Stomach smooth muscle (tissue), 2 donors: ENCODE data around the gene UBR3.
"Not testable (repeated sequence)": the region's sequence is repeated elsewhere in the genome, so short reads cannot be mapped to it uniquely, and the experiment has no call there.

Experiments
- H3K27ac ChIP-seq: one replicate; pipeline ENCODE4 v1.7.0; 2013; ENCODE audit warnings: mild to moderate bottlenecking, low read length, inconsistent platforms
- H3K27me3 ChIP-seq, 2 donors: one replicate each; pipeline ENCODE4 v1.7.0; 2013; ENCODE audit warnings: low read length in 2 of 2; ENCODE audit not compliant: insufficient read depth in 2 of 2, control insufficient read depth in 1 of 2
- H3K36me3 ChIP-seq, 2 donors: one replicate each; pipeline ENCODE4 v1.7.0; 2013; ENCODE audit warnings: low read length in 2 of 2; ENCODE audit not compliant: control insufficient read depth in 2 of 2, insufficient read depth in 2 of 2
- H3K4me1 ChIP-seq: one replicate; pipeline ENCODE4 v1.7.0; 2013; ENCODE audit warnings: low read length; ENCODE audit not compliant: control insufficient read depth, insufficient read depth
- H3K4me3 ChIP-seq, 2 donors: one replicate each; pipeline ENCODE4 v1.7.0; 2013; ENCODE audit warnings: low read length in 2 of 2
- H3K9ac ChIP-seq, 2 donors: one replicate each; pipeline ENCODE4 v1.7.0; 2013; ENCODE audit warnings: low read length in 2 of 2, mild to moderate bottlenecking in 1 of 2
- H3K9me3 ChIP-seq, 2 donors: one replicate each; pipeline ENCODE4 v1.7.0; 2013; ENCODE audit warnings: low read length in 2 of 2; ENCODE audit not compliant: control insufficient read depth in 2 of 2
- donor health status: healthy.
- donor health status: Pancreatic carcinoma.

The UBR3 gene

GRCh38 chr2:169822785-169823392 is 4.4 kb upstream of the UBR3 start:
- Histone ChIP-seq H3K4me1 (peaks cover 15% of the 10 kb centered on the region), H3K4me3 (peak overlapping the region in 1 of 2 donors; percentile 8), H3K27me3 (no peaks in the 10 kb centered on the region), H3K9me3 (no peaks in the 10 kb centered on the region), H3K27ac (no peak overlapping the region), H3K36me3 (peaks cover 3 to 6% of the 10 kb centered on the region in 2 donors), H3K9ac (no peak overlapping the region)

GRCh38 chr2:169823996-169824372 is 3.3 kb upstream of the UBR3 start:
- Histone ChIP-seq H3K9ac (peak overlapping the region; percentile 77 to 82), H3K9me3 (no peaks in the 10 kb centered on the region), H3K36me3 (peaks cover 0 to 3% of the 10 kb centered on the region in 2 donors), H3K27me3 (no peaks in the 10 kb centered on the region), H3K4me1 (peaks cover 15% of the 10 kb centered on the region), H3K27ac (peak overlapping the region; percentile 67), H3K4me3 (peak overlapping the region; percentile 89 to 93)

- H3K27ac ChIP-seq = peak within 1 kb of the TSS; percentile 67
- H3K4me1 ChIP-seq = peaks cover 15% of the 10 kb centered on the region
These were observed 2.6 kb upstream of the UBR3 start, which contains the start of gene METTL5 for GRCh38 chr2:169824373-169825333. TSS of gene METTL5 (minus strand) at chr2:169824905. CDS start at chr2:169824597, 308 bp downstream.

GRCh38 chr2:169828141-169828811 is 1.0 kb downstream of the UBR3 start:
- Histone ChIP-seq H3K36me3 (no peaks in the 10 kb centered on the region), H3K27ac (peak overlapping the region; percentile 75), H3K9ac (peak overlapping the region; percentile 83 to 87), H3K4me3 (peak overlapping the region; percentile 88 to 92), H3K9me3 (no peaks in the 10 kb centered on the region), H3K27me3 (no peaks in the 10 kb centered on the region), H3K4me1 (peaks cover 9% of the 10 kb centered on the region)

More at GRCh38 chr2:169824373-169825333, 2.6 kb upstream of the UBR3 start, which contains the start of gene METTL5:
- peak within 1 kb of the TSS; percentile 77 to 82 for H3K9ac ChIP-seq
- H3K4me3 ChIP-seq = peak within 1 kb of the TSS; percentile 89 to 93
- H3K27me3 ChIP-seq = no peaks in the 10 kb centered on the region
- H3K9me3 ChIP-seq = no peaks in the 10 kb centered on the region
- no peaks in the 10 kb centered on the region for H3K36me3 ChIP-seq

- peaks cover 10% of the 10 kb centered on the region for H3K4me1 ChIP-seq
These were observed 7.1 kb downstream of the UBR3 start for GRCh38 chr2:169834401-169834800.

GRCh38 chr2:169838743-169839489 is 11.7 kb downstream of the UBR3 start:
- no peak overlapping the region for H3K4me3 ChIP-seq
- no peak overlapping the region for H3K9ac ChIP-seq
- H3K27me3 ChIP-seq = no peaks in the 10 kb centered on the region
- peaks cover 24% of the 10 kb centered on the region for H3K4me1 ChIP-seq
- no peaks in the 10 kb centered on the region for H3K36me3 ChIP-seq
- H3K27ac ChIP-seq = no peak overlapping the region
- no peaks in the 10 kb centered on the region for H3K9me3 ChIP-seq

More at GRCh38 chr2:169834401-169834800, 7.1 kb downstream of the UBR3 start:
- H3K9me3 ChIP-seq = no peaks in the 10 kb centered on the region
- H3K36me3 ChIP-seq = no peaks in the 10 kb centered on the region
- H3K9ac ChIP-seq = no peak overlapping the region
- H3K27me3 ChIP-seq = no peaks in the 10 kb centered on the region
- H3K27ac ChIP-seq = no peak overlapping the region
- no peak overlapping the region for H3K4me3 ChIP-seq

- H3K9ac ChIP-seq = no peak overlapping the region
- H3K27me3 ChIP-seq = no peaks in the 10 kb centered on the region
- H3K27ac ChIP-seq = no peak overlapping the region
- H3K9me3 ChIP-seq = no peaks in the 10 kb centered on the region
- H3K4me3 ChIP-seq = no peak overlapping the region
- H3K4me1 ChIP-seq = peaks cover 24% of the 10 kb centered on the region
- no peaks in the 10 kb centered on the region for H3K36me3 ChIP-seq
These were observed 12.9 kb downstream of the UBR3 start for GRCh38 chr2:169839954-169840746.

GRCh38 chr2:169840747-169841142 is 13.5 kb downstream of the UBR3 start:
- H3K9me3 ChIP-seq = no peaks in the 10 kb centered on the region
- H3K9ac ChIP-seq = no peak overlapping the region
- no peak overlapping the region for H3K4me3 ChIP-seq
- peaks cover 24% of the 10 kb centered on the region for H3K4me1 ChIP-seq
- H3K36me3 ChIP-seq = no peaks in the 10 kb centered on the region
- no peaks in the 10 kb centered on the region for H3K27me3 ChIP-seq
- no peak overlapping the region for H3K27ac ChIP-seq

GRCh38 chr2:169841625-169842024 is 14.4 kb downstream of the UBR3 start:
- not testable (repeated sequence) for H3K9ac ChIP-seq
- peaks cover 24% of the 10 kb centered on the region for H3K4me1 ChIP-seq

More at GRCh38 chr2:169841625-169842024, 14.4 kb downstream of the UBR3 start:
- H3K9me3 ChIP-seq, H3K4me3 ChIP-seq, H3K27me3 ChIP-seq, H3K27ac ChIP-seq, H3K36me3 ChIP-seq: not testable (repeated sequence)
